ENCODE measurements around the gene CD300H. TPM values are rescaled to one million over a fixed set of nuclear protein-coding genes. Genes with fewer than 3 reads are reported as not detected.

CD300H gene
- total RNA-seq, 1 experiment from 2014 or later, result not detected

DNA sequence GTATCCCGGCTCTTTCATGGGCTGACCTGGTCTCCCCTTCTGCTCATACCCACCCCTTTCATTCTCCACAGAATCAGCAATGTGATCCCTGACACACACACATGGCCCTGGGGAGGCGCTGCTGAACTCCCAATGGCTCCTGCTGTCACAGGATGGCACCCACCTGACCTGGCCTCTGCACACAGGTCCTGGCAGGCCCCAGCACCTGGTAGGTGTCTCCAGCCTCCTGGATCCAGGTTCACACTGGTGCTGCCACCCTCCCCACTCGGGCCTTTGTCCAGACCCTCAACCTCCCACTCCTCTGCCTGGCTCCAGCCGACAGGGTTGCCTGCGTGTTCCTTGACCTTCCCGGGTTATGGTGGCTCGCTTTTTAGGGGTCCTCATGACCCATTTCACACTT, 20.0 kb downstream of the CD300H start:
- intact Hi-C loops (cut with micrococcal nuclease), result no loop called here
- H3K9ac ChIP-seq (ENCODE audit: low read length), result no peak overlapping the region
- no peaks in the 10 kb centered on the region for H4K20me1 ChIP-seq (ENCODE audit: low read length)
- peaks cover 10% of the 10 kb centered on the region for H3K4me1 ChIP-seq (ENCODE audit: insufficient read depth, low read length)
- no peaks in the 10 kb centered on the region for H3K36me3 ChIP-seq (ENCODE audit: low read depth, low read length)
- no peaks in the 10 kb centered on the region for H3F3A ChIP-seq (ENCODE audit: low read length, unreplicated experiment)
- BruUV-seq (replicated peaks), result no TSS peak
- H3K4me2 ChIP-seq (ENCODE audit: low read length), result no peak overlapping the region
- no peak for DNase-seq
- no peak overlapping the region for H2AFZ ChIP-seq (ENCODE audit: low read length)
- H3K79me2 ChIP-seq (ENCODE audit: low read length), result no peaks in the 10 kb centered on the region
- ATAC-seq, result no peak
- TF ChIP-seq, protein P1, sequence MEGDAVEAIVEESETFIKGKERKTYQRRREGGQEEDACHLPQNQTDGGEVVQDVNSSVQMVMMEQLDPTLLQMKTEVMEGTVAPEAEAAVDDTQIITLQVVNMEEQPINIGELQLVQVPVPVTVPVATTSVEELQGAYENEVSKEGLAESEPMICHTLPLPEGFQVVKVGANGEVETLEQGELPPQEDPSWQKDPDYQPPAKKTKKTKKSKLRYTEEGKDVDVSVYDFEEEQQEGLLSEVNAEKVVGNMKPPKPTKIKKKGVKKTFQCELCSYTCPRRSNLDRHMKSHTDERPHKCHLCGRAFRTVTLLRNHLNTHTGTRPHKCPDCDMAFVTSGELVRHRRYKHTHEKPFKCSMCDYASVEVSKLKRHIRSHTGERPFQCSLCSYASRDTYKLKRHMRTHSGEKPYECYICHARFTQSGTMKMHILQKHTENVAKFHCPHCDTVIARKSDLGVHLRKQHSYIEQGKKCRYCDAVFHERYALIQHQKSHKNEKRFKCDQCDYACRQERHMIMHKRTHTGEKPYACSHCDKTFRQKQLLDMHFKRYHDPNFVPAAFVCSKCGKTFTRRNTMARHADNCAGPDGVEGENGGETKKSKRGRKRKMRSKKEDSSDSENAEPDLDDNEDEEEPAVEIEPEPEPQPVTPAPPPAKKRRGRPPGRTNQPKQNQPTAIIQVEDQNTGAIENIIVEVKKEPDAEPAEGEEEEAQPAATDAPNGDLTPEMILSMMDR (conservative IDR thresholded peaks at IDR 0.05; ENCODE audit: low read depth, low read length), result no peak
- no peak for TF ChIP-seq EZH2phosphoT487 (IDR thresholded peaks at IDR 0.05; ENCODE audit: borderline replicate concordance, low read length)
- no peak for TF ChIP-seq EZH2 (IDR thresholded peaks at IDR 0.05; ENCODE audit: low read length, unreplicated experiment)
- H3K27me3 ChIP-seq (ENCODE audit: low read length), result no peaks in the 10 kb centered on the region
- H3K9me3 ChIP-seq (ENCODE audit: low read length), result no peaks in the 10 kb centered on the region
- CTCF ChIA-PET, result no interaction called here
- H3K4me3 ChIP-seq (ENCODE audit: low read length), result no peak overlapping the region
- no peaks in the 10 kb centered on the region for H3K9me2 ChIP-seq (replicated peaks; ENCODE audit: low read length)
- POLR2A ChIA-PET (ENCODE audit: unreplicated experiment), result no interaction called here
- H3K27ac ChIP-seq (ENCODE audit: low read length), result no peak overlapping the region

DNA sequence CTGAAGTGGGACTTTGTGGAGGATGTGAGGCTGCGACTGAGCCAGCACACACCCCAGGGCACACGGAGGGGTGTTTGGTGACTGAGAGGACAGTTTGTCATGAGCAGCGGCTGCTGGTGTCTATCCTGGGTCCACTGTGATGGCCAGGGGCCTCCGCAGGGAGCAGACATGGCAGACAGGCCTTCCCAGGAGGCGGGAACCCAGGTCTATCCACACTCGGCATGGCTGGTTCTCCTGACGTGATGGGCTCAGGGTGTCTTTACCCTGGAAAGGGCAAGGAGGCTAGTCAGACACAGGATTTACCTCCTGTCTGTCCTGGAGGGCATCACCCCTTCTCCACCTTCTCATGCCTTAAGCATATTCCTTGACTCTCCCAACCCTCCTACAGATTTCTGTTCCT, 20.7 kb downstream of the CD300H start:
- intact Hi-C loops (cut with micrococcal nuclease), result no loop called here
- no peak overlapping the region for H3K4me2 ChIP-seq (ENCODE audit: low read length)
- H3F3A ChIP-seq (ENCODE audit: low read length, unreplicated experiment), result no peaks in the 10 kb centered on the region
- H3K4me1 ChIP-seq (ENCODE audit: insufficient read depth, low read length), result peaks cover 4% of the 10 kb centered on the region; the same call in 1 of the 2 replicates
- BruUV-seq (replicated peaks), result no TSS peak
- H3K36me3 ChIP-seq (ENCODE audit: low read depth, low read length), result no peaks in the 10 kb centered on the region
- DNase-seq (no peak), ATAC-seq (no peak)
- H3K9ac ChIP-seq (ENCODE audit: low read length), result no peak overlapping the region
- H3K4me3 ChIP-seq (ENCODE audit: low read length), result no peak overlapping the region
- POLR2A ChIA-PET (ENCODE audit: unreplicated experiment), result no interaction called here
- no peak overlapping the region for H2AFZ ChIP-seq (ENCODE audit: low read length)
- H3K27me3 ChIP-seq (ENCODE audit: low read length), result no peaks in the 10 kb centered on the region; the same call in 1 of the 2 replicates
- no peaks in the 10 kb centered on the region for H3K9me3 ChIP-seq (ENCODE audit: low read length)
- H3K79me2 ChIP-seq (ENCODE audit: low read length), result no peaks in the 10 kb centered on the region
- H3K27ac ChIP-seq (ENCODE audit: low read length), result no peak overlapping the region
- H4K20me1 ChIP-seq (ENCODE audit: low read length), result no peaks in the 10 kb centered on the region
- no peaks in the 10 kb centered on the region for H3K9me2 ChIP-seq (replicated peaks; ENCODE audit: low read length)
- CTCF ChIA-PET, result no interaction called here
- TF ChIP-seq EZH2phosphoT487 (IDR thresholded peaks at IDR 0.05; ENCODE audit: borderline replicate concordance, low read length) (no peak), EZH2 (IDR thresholded peaks at IDR 0.05; ENCODE audit: low read length, unreplicated experiment) (no peak)
- TF ChIP-seq, protein P1 (conservative IDR thresholded peaks at IDR 0.05; ENCODE audit: low read depth, low read length), result no peak

DNA sequence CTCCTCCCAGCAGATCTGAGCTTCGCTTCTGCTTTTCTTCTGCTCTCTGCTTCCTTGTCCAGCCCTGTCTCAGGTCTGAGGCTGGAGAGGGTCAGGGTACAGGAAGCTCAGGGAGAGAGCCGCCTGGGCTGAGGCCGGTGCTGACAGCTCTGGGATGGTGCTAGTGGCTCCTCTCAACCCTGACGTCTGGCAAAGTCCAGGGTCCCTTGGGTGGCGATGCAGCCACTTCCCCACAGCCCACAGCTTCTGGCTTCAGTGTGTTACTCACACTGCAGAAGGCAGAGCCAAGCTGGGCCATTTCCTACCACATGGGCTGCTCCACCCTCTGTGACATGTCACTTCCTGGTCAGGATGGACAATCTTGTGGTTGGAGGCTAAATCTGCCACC, 21.5 kb downstream of the CD300H start, which contains the start of gene CD300C:
TSS of gene CD300C (minus strand) at position 273 of the 388 bp plus-strand sequence. CDS start 333 bp downstream, outside the sequence.
- POLR2A ChIA-PET (ENCODE audit: unreplicated experiment), result no interaction called here
- no peak within 1 kb of the TSS for H3K27ac ChIP-seq (ENCODE audit: low read length)
- H3K4me1 ChIP-seq (ENCODE audit: insufficient read depth, low read length), result no peaks in the 10 kb centered on the region
- intact Hi-C loops (cut with micrococcal nuclease), result no loop called here
- no peak within 1 kb of the TSS for H3K9ac ChIP-seq (ENCODE audit: low read length)
- no peaks in the 10 kb centered on the region for H3K9me2 ChIP-seq (replicated peaks; ENCODE audit: low read length)
- H3K27me3 ChIP-seq (ENCODE audit: low read length), result peaks cover 7% of the 10 kb centered on the region; the same call in 1 of the 2 replicates
- ATAC-seq, result no peak
- no peaks in the 10 kb centered on the region for H3F3A ChIP-seq (ENCODE audit: low read length, unreplicated experiment)
- H3K36me3 ChIP-seq (ENCODE audit: low read depth, low read length), result no peaks in the 10 kb centered on the region
- no peaks in the 10 kb centered on the region for H4K20me1 ChIP-seq (ENCODE audit: low read length)
- CTCF ChIA-PET, result interaction anchor here (0.6 kb wide), 1 partner anchor 330 kb away, joined by 5 read pairs; no protein-coding TSS in a partner anchor
- H3K4me2 ChIP-seq (ENCODE audit: low read length), result no peak within 1 kb of the TSS
- H3K4me3 ChIP-seq (ENCODE audit: low read length), result no peak within 1 kb of the TSS
- no peaks in the 10 kb centered on the region for H3K9me3 ChIP-seq (ENCODE audit: low read length)
- BruUV-seq (replicated peaks), result no TSS peak
- 0 out of 2 replicates have a peak within 1 kb of the TSS, but pooled peaks have one; percentile 11 for H2AFZ ChIP-seq (ENCODE audit: low read length)
- TF ChIP-seq, protein P1 (conservative IDR thresholded peaks at IDR 0.05; ENCODE audit: low read depth, low read length), result no peak
- TF ChIP-seq EZH2 (IDR thresholded peaks at IDR 0.05; ENCODE audit: low read length, unreplicated experiment) (no peak), EZH2phosphoT487 (IDR thresholded peaks at IDR 0.05; ENCODE audit: borderline replicate concordance, low read length) (no peak)
- H3K79me2 ChIP-seq (ENCODE audit: low read length), result no peaks in the 10 kb centered on the region
- peak; percentile 15 for DNase-seq

Data from PC-3 (cell line).